Hematopoietic multipotent progenitor cell treated with erythropoietin and hydrocortisone succinate and interleukin-3 and kit ligand, for 4 days (in vitro differentiated cells): ENCODE data around the gene CALM1.

Experiments used
- DNase-seq: peaks from one replicate; pipeline ENCODE4 v3.0.0-alpha.2; 2015

CALM1 gene

DNA sequence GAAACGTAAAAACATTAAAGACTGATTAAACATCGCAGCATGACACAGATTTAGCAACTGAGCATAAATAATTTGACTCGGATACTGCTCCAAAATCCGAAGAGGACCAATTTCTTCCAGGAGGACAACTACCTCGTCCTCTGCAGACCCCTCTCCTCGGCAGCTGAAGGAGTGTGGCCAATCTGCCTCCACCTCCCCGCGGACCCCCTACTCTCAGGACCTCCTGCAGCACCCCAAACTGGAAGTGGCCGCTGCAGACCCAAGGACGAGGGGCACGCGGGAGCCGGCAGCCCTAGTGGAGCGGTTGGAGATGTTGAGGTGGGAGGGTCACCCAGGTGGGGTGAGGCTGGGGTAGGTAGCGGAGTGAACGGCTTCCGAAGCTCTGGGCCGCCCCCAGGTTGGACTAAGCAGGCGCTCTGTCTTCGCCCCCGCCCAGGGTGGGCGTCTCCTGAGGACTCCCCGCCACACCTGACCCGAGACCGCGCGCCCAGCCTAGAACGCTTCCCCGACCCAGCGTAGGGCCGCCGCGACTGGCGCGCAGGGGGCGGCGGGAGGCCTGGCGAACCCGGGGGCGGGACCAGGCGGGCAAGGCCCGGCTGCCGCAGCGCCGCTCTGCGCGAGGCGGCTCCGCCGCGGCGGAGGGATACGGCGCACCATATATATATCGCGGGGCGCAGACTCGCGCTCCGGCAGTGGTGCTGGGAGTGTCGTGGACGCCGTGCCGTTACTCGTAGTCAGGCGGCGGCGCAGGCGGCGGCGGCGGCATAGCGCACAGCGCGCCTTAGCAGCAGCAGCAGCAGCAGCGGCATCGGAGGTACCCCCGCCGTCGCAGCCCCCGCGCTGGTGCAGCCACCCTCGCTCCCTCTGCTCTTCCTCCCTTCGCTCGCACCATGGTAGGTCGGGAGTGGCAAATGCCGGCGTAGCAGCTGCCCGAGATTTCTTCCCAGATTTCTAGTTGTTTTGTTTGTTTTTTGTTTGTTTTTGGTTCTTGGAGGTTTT is at the start of gene CALM1:
TSS of gene CALM1 (plus strand) at position 689 of the 999 bp plus-strand sequence. CDS start at position 891, 202 bp downstream.
- DNase-seq, result peak; percentile 94

DNA sequence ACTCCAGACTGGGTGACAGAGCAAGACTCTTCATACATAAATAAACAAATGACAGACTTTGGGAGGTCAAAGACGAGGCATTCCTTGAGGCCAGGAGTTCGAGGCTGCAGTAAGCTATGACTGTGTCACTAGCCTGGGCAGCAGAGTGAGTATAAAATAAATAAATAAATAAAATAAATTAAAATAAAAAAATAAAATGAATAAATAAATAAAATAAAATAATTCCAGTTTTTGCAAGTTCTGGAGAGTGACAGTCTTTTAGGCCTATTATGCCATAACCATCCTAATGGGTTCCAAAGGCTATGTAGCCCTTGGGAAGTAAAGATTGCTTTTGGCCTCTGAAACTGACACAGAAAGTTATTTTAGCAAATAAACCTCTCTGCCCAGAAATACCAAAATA is 48.6 kb upstream of the CALM1 start:
- no peak for DNase-seq

DNA sequence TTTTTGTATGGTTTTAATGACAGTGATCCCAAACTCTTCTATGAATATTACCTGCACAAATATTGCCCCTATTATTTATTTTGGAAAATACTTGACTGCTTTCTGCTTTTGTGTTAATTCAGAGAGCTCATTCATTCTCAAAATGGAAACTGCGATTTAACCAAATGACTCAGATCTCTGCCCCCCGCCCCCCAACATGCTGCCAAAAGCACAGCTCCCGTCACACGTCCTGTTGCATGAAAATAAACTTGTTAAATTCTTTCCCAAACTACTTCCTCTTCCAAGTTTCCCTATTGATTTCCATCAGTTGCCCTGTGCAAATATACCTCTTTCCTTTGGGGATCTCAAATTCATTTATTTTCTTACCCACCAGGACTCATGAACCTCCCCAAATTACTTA is 47.1 kb upstream of the CALM1 start:
- DNase-seq, result no peak

DNA sequence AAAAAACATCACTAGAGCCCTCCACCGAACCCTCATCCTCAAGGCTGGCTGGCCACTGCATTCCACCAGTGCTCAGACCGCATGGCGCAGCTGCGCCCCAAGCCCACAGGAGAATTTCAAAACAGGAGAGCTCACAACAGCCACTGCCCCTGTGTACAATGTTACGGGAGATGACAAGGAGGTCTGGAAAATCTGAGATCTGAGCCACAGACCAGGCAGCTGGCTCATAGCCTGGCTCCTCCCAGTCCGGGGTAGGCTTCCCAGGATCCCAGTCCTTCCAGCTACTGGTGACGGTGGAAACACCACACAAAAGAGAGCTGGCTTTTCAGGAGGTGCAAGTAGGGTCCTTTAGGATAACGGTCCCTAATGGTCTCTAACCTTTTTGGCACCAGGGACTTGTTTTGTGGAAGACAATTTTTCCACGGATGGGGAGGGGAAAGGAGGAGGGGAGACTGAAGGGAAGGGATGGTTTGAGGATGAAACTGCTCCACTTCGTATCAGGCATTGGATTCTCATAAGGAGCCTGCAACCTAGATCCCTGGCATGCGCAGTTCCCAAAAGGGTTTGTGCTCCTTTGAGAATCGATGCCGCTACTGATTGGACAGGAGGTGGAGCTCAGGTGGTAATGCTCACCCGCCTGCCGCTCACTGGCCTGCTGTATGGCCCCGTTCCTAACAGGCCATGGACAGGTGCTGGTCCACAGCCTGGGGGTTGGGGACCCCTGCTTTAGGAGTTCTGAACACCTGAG is 42.1 kb upstream of the CALM1 start:
- no peak for DNase-seq

DNA sequence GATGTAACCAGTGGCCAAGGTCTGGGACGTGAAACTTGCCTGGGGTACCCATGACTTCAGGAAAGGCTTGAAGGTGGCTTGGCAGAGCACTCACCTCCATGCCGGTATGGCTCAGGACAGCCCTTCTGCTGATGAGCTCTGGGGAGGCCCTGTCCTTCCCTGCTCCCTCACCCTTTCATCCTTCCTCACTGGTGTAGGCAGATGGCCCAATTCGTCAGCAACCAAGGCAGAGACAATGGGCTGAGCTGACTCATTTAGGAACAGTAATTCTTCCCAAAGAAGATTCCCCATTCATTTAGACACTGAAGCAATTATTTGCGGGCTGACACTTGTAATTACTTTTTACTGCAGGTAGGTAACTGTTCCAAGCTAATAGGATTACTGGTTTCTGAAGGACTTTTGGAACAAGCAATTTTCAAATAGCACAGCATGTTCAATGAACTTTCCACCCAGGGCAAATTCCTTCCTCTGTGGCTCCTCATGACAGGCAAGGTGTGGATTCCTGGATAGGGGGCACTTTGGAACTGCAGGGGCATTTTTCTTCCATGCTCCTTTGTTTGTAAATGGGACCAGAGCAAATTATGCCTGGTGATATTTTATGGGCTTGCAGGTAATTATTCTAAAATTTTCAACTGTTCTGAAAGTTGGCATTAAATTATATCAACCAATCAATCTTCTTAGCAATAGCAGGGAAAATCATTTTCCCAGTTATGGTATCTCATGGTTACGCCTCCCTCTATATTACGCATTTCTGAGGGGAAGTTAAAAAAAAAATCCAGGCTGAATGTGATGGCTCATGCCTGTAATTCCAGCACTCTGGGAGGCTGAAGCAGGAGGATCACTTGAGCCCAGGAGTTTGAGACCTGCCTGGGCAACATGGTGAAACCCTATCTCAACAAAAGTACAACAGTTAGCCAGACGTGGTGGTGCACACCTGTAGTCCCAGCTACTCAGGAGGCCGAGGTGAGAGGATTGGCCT is 41.0 kb upstream of the CALM1 start:
- DNase-seq, result no peak

DNA sequence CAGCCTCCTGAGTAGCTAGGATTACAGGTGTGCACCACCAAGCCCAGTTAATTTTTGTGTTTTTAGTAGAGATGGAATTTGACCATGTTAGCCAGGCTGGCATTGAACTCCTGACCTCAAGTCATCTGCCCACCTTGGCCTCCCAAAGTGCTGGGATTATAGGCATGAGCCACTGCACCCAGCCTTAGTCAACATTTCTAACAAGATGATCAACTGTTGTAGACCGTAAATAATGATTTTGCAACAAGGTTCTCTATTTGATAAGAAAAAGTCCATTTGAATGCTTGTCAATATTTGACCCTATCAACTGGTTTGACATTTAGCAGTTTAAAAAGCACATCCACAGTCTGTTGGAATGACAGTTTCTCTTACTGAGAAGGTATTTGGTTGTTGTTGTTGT is 39.9 kb upstream of the CALM1 start:
- no peak for DNase-seq

DNA sequence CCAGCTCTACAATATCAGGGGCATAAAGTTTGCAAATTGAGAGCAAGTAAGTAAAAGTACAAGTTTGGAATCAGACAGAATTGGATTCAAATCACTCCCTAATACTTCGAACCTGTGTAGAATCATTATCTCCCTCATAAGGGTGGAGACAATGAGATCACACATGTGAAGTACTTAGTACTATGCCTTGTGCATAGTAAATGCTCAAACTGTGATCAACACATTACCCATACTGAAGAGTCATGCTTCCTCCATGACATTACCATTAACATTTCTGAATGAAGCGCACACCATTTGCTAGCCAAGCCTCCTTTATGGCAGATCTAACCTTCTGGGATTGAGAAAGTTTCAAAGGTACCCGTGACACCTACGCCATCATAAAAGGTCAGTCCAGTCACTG is 38.5 kb upstream of the CALM1 start:
- no peak for DNase-seq

DNA sequence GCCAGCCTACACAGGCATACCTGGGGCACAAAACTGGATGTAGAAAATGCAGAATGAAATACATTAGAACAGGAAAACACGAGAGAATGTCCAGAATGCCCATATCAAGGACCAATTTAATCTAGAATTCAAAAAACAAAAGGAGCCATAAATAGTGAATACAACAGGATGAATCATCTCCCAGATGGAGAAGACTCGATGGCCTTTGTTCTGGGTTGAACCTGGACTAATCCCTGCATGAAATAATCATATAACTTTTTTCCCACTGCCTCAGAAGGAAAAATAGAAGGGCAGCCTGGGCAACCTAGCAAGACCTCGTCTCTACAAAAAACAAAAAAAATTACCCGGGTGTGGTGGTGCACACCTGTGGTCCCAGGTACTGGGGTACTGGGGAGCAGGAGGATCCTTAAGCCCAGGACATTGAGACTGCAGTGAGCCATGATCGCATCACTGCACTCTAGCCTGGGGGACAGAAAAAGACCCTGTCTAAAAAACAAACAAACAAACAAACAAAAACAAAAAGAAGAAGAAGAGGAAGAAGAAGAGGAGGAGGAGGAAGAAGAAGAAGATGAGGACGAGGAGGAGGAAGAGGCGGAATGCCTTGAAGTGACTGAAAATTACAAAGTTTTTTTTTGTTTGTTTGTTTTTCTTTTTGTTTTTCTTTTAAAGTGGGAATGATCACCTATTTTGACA is 34.8 kb upstream of the CALM1 start:
- DNase-seq, result no peak

DNA sequence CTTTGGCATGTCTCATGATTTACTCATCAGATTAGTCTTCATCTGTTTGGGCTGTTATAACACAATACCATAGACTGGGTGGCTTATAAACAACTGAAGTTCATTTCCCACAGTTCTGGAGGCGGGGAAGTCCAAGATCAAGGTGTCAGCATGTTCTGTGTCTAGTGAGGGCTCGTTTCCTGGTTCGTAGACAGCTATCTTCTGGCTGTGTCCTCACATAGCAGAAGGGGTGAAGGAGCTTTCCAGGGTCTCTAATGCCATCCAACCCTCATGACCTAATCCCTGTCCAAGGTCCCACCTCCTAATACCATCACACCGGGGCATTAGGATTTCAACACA is 34.3 kb upstream of the CALM1 start:
- DNase-seq, result no peak

DNA sequence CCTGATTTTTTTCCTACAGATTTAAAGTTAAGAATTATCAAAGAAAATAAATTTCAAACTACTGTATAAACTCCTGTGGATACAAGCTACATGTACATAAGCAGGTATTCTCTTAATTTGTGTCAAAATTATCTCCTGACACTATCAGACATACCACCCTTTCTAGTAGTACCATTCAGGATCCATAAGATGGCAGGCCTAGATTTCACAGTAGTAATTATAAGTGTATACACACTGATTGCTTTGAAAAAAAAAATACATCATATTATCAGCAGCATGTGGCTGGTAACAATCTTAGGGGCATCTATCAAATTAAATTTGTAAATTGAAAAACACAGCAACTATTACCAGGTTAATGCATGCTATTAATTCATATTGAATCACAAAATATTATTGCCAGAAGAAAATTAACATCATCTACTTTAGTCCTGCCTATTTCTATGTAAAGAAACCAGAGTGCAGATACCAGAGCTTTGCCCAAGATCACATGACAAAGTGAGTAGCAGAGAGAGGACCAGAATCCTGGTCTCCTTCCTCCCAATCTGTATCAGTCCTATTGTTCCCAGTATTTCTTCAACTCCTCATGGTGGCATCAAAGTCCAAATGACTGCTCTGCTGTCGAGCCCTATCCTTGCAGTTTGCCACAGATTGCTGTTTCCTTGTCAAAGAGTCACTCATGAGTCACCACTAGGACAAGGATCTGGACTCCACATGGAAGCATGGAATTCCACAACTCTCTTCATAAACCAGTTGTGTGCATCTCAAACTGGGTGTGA is 27.7 kb upstream of the CALM1 start:
- DNase-seq, result peak; percentile 32

DNA sequence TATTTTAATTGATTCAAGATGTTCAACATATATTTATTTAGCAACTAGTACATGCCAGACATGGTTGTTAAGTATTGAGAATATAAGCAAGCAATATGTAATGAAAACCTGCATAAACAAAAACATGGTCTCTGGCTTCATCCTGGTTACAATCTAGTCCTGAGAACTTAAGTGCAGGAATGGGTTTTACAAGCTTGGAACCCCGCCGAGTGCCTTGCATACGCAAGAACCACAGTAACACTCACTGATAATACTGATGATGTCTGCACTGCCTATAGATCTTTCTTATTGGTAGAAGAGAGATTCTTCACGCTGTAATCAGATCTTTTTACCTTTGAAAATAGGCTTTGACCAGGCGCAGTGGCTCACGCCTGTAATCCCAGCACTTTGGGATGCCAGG is 22.9 kb upstream of the CALM1 start:
- DNase-seq, result no peak

DNA sequence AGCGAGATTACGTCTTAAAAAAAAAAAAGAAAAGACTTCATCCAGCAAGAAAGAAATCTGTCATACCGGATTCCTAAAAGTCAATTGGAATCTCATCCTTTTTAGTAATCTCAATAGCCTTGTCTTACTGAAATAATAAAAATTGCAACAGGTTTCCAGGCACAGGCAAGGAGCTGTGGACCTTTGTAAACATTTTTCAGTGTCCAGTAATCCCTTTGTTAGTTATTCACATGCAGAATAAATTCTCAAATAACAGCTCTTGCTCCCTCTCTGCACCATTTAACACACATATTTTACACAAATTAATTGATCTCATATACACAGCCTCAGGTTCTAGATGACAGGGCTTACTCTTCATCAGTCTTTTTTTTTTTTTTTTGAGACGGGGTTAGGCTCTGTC is 22.0 kb upstream of the CALM1 start:
- DNase-seq, result no peak

DNA sequence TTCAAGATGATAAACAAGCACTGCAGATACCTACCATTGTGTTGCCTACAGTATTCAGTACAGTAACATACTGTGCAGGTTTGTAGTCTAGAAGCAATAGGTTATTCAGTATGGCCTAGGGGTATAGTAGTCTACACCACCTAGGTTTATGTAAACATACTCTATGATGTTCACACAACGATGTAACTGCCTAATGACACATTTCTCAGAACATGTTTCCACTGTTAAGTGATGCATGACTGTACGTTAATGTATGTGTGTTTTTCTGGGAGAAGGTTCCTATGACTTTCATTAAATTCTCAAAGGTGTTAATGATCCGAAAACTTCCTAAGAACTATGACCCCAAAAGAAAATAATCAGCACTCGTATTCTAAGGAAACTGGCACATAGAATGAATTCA is 20.9 kb upstream of the CALM1 start:
- no peak for DNase-seq

DNA sequence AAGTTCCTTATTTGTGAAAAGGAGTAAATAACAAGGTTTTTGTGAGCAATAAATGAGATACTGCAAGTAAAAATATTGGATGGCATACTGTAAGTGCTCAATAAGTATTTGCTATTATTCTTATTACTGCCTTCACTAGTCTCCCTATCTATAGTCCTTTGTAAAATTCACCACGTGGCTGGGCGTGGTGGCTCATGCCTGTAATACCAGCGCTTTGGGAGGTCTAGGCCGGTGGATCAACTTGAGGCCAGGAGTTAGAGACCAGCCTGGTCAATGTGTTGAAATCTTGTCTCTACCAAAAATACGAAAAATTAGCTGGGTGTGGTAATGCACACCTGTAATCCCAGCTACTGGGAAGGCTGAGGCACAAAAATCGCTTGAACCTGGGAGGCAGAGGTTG is 18.6 kb upstream of the CALM1 start:
- no peak for DNase-seq

DNA sequence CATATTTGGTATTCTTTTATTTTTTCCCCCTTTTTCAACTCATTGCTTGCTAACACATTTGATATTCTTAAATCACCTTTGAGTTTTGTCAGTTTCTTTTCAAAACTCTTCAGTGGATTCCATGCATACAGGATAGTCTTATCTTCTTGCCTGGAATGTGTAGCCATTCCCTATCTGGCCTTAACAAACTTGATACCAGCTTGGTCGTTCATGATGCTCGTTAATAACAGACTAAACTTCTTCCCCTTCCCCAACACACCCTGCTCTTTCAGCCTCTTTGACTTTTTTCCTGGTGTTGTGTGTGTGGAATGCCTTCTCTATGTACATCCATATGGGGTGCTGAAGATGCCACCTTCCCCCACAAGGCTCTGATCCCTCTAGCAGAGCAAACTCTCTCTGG is 17.7 kb upstream of the CALM1 start:
- DNase-seq, result peak; percentile 35

DNA sequence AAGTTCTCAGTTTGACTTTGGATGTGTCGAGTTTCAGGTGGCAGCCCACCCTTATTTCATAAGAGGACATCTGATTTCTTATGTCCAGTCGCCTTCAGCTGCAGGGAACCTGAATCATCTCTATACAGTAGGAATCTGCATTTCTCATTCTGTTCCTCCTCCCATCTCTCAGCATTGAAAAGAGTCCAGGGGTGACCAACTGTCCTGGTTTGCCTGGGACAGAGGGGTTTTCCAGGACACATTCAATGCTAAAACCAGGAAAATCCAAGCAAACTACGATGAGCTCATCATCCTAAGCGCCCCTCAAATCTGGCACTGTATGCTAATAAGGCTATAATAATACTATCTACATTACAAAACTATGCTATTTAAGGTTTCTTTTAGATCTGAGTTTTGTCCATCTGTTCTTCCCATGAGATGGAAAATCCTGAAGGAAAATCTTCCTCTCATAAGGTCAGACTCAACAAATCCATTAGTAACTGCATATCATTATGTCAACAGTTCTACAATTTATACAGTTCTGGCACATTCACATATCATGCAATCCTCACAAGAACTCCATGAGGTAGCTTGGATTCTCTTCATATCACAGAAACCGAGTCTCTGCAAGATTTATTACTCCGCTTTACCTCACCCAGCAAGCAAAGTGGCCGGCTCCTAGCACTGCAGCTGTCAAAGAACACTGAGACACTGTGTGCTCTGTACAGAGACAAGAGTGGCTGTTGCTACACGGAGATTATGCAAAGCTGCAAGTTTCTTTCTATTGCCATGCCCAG is 15.6 kb upstream of the CALM1 start:
- DNase-seq, result no peak

DNA sequence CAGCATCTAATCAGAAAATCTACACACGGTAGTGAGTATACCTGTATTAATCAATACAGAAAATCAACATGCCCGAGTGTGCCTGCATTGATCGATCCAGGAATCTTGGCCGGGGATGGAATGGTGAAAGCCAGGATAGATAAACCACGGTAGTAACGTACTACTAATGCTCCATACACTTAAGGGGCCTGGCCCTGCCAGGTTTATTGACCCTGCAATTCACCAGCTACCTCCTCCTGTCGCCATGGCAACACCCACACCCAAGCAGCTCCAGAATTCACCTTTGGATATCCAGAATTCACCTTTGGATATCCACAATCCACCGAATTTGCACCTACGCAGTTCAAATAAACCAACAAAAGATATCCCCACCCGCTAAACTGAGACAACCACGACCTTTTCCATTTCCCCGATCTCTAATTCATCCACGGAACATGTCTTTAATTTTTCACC is 14.8 kb upstream of the CALM1 start:
- no peak for DNase-seq

DNA sequence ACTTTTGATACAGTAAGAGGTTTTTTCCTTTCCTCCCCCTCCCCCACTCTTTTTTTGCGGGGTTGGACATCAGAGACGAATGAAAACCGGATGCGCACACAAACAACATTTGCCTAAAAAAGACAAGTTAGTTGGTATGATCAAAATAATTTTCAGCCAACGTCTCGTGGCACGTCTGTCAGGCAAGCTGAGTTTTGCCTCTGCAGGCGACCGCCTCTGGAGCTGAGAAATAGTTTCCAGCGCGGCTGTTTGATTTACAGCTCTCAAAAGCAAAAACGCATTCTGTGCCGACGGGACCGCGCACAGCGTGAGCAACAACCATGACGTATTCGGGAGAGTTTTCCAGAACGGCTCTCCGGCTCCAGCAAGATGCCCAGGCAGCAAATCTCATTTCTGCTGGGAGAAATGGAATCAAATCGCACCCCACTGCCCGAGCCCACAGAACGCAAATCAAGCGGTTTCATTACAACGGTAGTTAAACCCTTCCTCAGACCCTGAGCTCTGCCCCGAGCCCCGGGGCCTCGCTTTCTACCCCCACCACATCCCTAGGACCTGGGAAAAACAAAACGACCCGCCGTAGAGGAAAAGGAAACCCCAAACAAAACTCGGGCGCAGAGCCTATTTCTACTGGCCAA is 14.2 kb upstream of the CALM1 start:
- peak; percentile 76 for DNase-seq

DNA sequence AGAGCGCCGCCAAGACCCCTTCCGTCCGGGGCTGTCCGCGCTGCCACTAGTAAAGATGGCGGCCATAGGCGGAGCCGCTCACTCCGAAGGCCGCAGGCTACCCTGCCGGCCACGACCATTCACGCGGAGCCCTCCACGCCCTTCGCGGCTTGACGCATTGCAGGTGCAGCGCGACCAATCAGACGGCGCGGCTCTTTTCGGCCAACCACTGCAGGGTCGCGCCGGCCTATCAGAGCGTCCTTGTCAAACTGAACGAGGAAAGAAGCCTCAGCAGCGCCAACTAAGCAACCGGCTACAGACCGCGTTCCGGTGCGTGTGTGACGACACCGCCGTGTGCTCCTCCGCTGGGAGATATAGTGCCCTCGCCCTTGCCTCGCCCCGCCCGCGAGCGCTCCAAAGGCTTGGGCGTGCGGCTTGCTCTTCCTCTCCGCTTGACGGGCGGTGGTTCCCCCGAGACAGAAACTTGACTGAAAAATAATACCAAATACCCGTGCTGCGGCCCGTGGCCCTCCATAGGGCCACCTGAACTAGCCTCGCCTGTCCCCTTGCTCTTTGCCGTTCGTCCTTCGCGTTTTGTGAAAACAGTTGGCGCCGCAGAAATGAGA is 13.6 kb upstream of the CALM1 start:
- peak; percentile 100 for DNase-seq
